HG03097 (cell line): Measurements from ENCODE around the gene PTGER2.

Source experiments
- ATAC-seq: cut with Tn5 transposase; IDR thresholded peaks from one replicate; pipeline ENCODE4 v1.9.1; 2021; ENCODE audit not compliant: unreplicated experiment, low FRiP score

Gene PTGER2

GRCh38 chr14:52333823-52334657 is 19.9 kb downstream of the PTGER2 start:
- ATAC-seq, result no peak

- no peak for ATAC-seq
Observed at GRCh38 chr14:52336241-52336640, 22.1 kb downstream of the PTGER2 start.

- no peak for ATAC-seq
Observed at GRCh38 chr14:52338051-52338681, 24.1 kb downstream of the PTGER2 start.

- ATAC-seq, result no peak
Observed at GRCh38 chr14:52339262-52339661, 25.1 kb downstream of the PTGER2 start.

GRCh38 chr14:52342849-52343596 is 28.9 kb downstream of the PTGER2 start:
- no peak for ATAC-seq

- no peak for ATAC-seq
Observed at GRCh38 chr14:52346778-52347177, 32.7 kb downstream of the PTGER2 start.

- no peak for ATAC-seq
Observed at GRCh38 chr14:52348279-52348678, 34.2 kb downstream of the PTGER2 start.

GRCh38 chr14:52348776-52349175 is 34.7 kb downstream of the PTGER2 start:
- no peak for ATAC-seq

GRCh38 chr14:52349731-52350130 is 35.6 kb downstream of the PTGER2 start:
- no peak for ATAC-seq

- no peak for ATAC-seq
Observed at GRCh38 chr14:52350445-52350844, 36.3 kb downstream of the PTGER2 start.

GRCh38 chr14:52351233-52352060 is 37.3 kb downstream of the PTGER2 start:
- ATAC-seq, result peak; percentile 21

- ATAC-seq, result peak; percentile 60
Observed at GRCh38 chr14:52352061-52352491, 38.0 kb downstream of the PTGER2 start.

GRCh38 chr14:52352569-52352968 is 38.5 kb downstream of the PTGER2 start:
- ATAC-seq, result no peak

- no peak for ATAC-seq
Observed at GRCh38 chr14:52354242-52354641, 40.1 kb downstream of the PTGER2 start.

GRCh38 chr14:52355016-52355431 is 40.9 kb downstream of the PTGER2 start:
- no peak for ATAC-seq

GRCh38 chr14:52355526-52355925 is 41.4 kb downstream of the PTGER2 start:
- no peak for ATAC-seq

- ATAC-seq, result no peak
Observed at GRCh38 chr14:52356025-52356424, 41.9 kb downstream of the PTGER2 start.

GRCh38 chr14:52360831-52361230 is 46.7 kb downstream of the PTGER2 start:
- no peak for ATAC-seq

GRCh38 chr14:52363041-52363704 is 49.1 kb downstream of the PTGER2 start:
- no peak for ATAC-seq

- ATAC-seq, result no peak
Observed at GRCh38 chr14:52363961-52364360, 49.8 kb downstream of the PTGER2 start.
